ENCODE results near the gene KRT81.

GRCh38 chr12:52331833-52332232, 40.5 kb upstream of the KRT81 start:
- TF ChIP-seq, protein P1, sequence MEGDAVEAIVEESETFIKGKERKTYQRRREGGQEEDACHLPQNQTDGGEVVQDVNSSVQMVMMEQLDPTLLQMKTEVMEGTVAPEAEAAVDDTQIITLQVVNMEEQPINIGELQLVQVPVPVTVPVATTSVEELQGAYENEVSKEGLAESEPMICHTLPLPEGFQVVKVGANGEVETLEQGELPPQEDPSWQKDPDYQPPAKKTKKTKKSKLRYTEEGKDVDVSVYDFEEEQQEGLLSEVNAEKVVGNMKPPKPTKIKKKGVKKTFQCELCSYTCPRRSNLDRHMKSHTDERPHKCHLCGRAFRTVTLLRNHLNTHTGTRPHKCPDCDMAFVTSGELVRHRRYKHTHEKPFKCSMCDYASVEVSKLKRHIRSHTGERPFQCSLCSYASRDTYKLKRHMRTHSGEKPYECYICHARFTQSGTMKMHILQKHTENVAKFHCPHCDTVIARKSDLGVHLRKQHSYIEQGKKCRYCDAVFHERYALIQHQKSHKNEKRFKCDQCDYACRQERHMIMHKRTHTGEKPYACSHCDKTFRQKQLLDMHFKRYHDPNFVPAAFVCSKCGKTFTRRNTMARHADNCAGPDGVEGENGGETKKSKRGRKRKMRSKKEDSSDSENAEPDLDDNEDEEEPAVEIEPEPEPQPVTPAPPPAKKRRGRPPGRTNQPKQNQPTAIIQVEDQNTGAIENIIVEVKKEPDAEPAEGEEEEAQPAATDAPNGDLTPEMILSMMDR (IDR thresholded peaks at IDR 0.05; ENCODE audit: insufficient read depth, low read depth, low read length), result no peak
- TF ChIP-seq EZH2 (IDR thresholded peaks at IDR 0.05; ENCODE audit: insufficient read depth, low read length), result no peak

Measured in astrocyte (in vitro differentiated cells and primary cell).